22Rv1 (cell line): Measurements from ENCODE around the gene SNRNP48.

Experiments
- H3K27ac ChIP-seq: fragments of 450-650 bp; 2 replicates; pipeline ENCODE4 v1.5.1; 2017
- ZFX ChIP-seq: fragments of 450-650 bp; IDR thresholded peaks from 2 replicates; pipeline ENCODE4 v1.6.1; 2017; ENCODE audit warnings: antibody characterized with exemption, borderline replicate concordance
- TF ChIP-seq, protein P1 (sequence below): fragments of 450-650 bp; IDR thresholded peaks from 2 replicates; pipeline ENCODE4 v1.5.1; 2017; ENCODE audit warnings: mild to moderate bottlenecking

SNRNP48 gene, protein sequence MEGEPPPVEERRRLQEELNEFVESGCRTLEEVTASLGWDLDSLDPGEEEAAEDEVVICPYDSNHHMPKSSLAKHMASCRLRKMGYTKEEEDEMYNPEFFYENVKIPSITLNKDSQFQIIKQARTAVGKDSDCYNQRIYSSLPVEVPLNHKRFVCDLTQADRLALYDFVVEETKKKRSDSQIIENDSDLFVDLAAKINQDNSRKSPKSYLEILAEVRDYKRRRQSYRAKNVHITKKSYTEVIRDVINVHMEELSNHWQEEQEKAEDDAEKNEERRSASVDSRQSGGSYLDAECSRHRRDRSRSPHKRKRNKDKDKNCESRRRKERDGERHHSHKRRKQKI

GRCh38 chr6:7589949-7590917, at the start of gene SNRNP48:
Gene SNRNP48, plus strand, starts transcription at chr6:7590198. Its CDS starts 60 bp downstream, at chr6:7590258.
- TF ChIP-seq ZFX = no peak
- TF ChIP-seq, protein P1, sequence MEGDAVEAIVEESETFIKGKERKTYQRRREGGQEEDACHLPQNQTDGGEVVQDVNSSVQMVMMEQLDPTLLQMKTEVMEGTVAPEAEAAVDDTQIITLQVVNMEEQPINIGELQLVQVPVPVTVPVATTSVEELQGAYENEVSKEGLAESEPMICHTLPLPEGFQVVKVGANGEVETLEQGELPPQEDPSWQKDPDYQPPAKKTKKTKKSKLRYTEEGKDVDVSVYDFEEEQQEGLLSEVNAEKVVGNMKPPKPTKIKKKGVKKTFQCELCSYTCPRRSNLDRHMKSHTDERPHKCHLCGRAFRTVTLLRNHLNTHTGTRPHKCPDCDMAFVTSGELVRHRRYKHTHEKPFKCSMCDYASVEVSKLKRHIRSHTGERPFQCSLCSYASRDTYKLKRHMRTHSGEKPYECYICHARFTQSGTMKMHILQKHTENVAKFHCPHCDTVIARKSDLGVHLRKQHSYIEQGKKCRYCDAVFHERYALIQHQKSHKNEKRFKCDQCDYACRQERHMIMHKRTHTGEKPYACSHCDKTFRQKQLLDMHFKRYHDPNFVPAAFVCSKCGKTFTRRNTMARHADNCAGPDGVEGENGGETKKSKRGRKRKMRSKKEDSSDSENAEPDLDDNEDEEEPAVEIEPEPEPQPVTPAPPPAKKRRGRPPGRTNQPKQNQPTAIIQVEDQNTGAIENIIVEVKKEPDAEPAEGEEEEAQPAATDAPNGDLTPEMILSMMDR = no peak
- H3K27ac ChIP-seq = peak within 1 kb of the TSS; percentile 56

DNA sequence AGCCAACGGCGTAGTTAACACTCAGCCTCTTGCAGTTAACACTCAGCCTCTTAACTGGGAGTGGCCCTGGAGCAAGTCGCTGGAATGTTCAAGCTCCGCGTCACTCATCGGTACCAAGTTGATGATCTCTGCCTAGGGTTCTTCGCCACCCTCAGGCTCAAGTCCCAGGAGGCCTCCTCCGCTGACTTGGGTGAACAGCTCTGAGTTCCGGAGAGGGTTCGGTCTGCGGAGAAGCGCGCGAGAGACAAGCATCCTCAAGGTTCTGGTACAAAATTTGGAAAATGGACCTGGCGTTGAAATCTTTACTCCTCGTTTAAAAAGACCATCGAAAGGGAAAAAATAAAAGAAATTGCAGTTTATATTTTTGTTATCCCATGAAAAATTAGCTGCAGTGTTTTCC, 49.4 kb upstream of the SNRNP48 start:
- TF ChIP-seq ZFX = no peak
- TF ChIP-seq, protein P1 = no peak

GRCh38 chr6:7541175-7542064, 48.6 kb upstream of the SNRNP48 start, which contains the start of gene DSP:
Gene DSP, plus strand, starts transcription at chr6:7541671. Its CDS starts 245 bp downstream, at chr6:7541916.
- peak within 1 kb of the TSS; percentile 60 for H3K27ac ChIP-seq
- TF ChIP-seq, protein P1 = no peak; the same call in 1 of the 2 replicates
- no peak for TF ChIP-seq ZFX

More for the DNA sequence above, 49.4 kb upstream of the SNRNP48 start:
- no peak overlapping the region for H3K27ac ChIP-seq

GRCh38 chr6:7542065-7542873, 47.7 kb upstream of the SNRNP48 start:
- peak overlapping the region; percentile 60 for H3K27ac ChIP-seq
- no peak for TF ChIP-seq ZFX
- TF ChIP-seq, protein P1 = no peak; the same call in 1 of the 2 replicates

DNA sequence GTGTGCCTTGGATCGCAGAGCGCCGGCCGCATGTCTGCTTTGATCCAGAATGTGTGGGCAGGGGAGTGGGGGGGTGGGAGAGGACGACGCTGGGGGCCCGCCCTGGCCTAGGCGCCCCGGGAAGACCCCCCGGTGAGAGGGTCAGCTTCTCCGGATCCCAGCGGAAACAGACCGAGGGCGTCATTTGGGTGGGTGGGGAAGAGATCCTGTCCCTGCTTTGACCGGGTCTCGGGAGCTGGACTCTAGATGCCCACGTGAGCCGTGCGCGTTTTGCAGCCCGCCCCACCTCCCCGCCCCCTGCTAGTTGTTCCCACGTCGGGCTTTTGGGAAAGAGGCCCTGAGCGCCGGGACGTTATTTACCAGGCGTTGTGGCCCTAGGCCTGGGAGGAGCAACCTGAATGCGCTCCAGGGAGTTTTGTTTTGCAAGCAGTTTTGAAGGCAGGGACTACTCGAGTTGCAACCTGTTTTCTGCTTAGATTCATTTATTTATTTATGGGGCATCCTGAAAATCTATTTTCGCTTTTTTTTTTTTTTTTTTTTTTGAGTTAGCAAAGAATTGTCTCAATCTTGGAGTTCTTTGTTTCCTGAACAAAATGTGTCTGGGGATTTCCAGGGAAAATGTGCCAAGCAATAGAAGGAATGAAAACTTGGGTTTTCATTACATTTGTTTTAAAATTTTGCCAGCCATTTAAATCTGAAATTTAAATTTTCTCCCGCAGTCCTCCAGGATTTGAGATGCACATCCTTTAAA, 46.9 kb upstream of the SNRNP48 start:
- peak overlapping the region; percentile 60 for H3K27ac ChIP-seq
- TF ChIP-seq, protein P1 = no peak
- no peak for TF ChIP-seq ZFX
